OCI-LY3 (cell line): Measurements from ENCODE around the gene SCGB1C1.

Experiments used
- H2AFZ ChIP-seq: fragments of 200-600, 300-600 bp; shearing (Covaris generic); 2 replicates; pipeline ENCODE4 v1.6.0; 2014; ENCODE audit warnings: antibody characterized with exemption, low read depth, low read length
- H3K27ac ChIP-seq: fragments of 200-600, 300-600 bp; sonication (generic); 2 replicates; pipeline ENCODE4 v1.5.1; 2014; ENCODE audit warnings: mild to moderate bottlenecking, low read length, moderate library complexity, mixed read lengths
- H3K27me3 ChIP-seq: fragments of 200-600, 300-600 bp; sonication (generic); 2 replicates; pipeline ENCODE4 v1.6.1; 2014; ENCODE audit warnings: low read depth, low read length, mixed read lengths
- H3K36me3 ChIP-seq: fragments of 200-600, 300-600 bp; sonication (generic); replicated peaks from 2 replicates; pipeline ENCODE3; 2014; ENCODE audit warnings: low read depth, low read length, mixed read lengths
- H3K4me1 ChIP-seq: fragments of 300-600, 200-600 bp; sonication (generic); 2 replicates; pipeline ENCODE4 v1.6.1; 2014; ENCODE audit warnings: low read length, mixed read lengths
- H3K4me2 ChIP-seq: fragments of 200-600, 300-600 bp; sonication (generic); 2 replicates; pipeline ENCODE4 v1.6.1; 2014; ENCODE audit warnings: low read length, mixed read lengths
- H3K4me3 ChIP-seq: fragments of 300-600, 200-600 bp; sonication (generic); 2 replicates; pipeline ENCODE4 v1.5.1; 2014; ENCODE audit warnings: antibody characterized with exemption, mild to moderate bottlenecking, low read length, moderate library complexity
- H3K79me2 ChIP-seq: fragments of 300-600, 200-600 bp; shearing (Covaris generic); 2 replicates; pipeline ENCODE4 v1.6.1; 2014; ENCODE audit warnings: mild to moderate bottlenecking, low read length, mixed read lengths
- H3K9ac ChIP-seq: fragments of 300-600, 200-600 bp; shearing (Covaris generic); 2 replicates; pipeline ENCODE4 v1.6.0; 2014; ENCODE audit warnings: mild to moderate bottlenecking, low read length, moderate library complexity
- H3K9me3 ChIP-seq: fragments of 200-600, 300-600 bp; shearing (Covaris generic); 2 replicates; pipeline ENCODE4 v1.6.1; 2014; ENCODE audit warnings: low read length, mixed read lengths; ENCODE audit not compliant: insufficient read depth
- H4K20me1 ChIP-seq: fragments of 200-600, 300-600 bp; sonication (generic); 2 replicates; pipeline ENCODE4 v1.6.1; 2016; ENCODE audit warnings: low read length, mixed read lengths; ENCODE audit not compliant: insufficient read depth
- EZH2phosphoT487 ChIP-seq: fragments of 200-600 bp; shearing (Covaris generic); IDR thresholded peaks from 2 replicates; pipeline ENCODE4 v1.6.1; 2018; ENCODE audit warnings: antibody characterized with exemption, mixed run types, low read depth
- TF ChIP-seq, protein P1 (sequence below): fragments of 200-600, 300-600 bp; sonication (generic); IDR thresholded peaks from 2 replicates; pipeline ENCODE4 v1.5.1; 2014; ENCODE audit warnings: antibody characterized with exemption, low read length, low read depth

The SCGB1C1 gene

GRCh38 chr11:206526-207207 is 13.8 kb downstream of the SCGB1C1 start:
- Histone ChIP-seq H3K27me3 (no peaks in the 10 kb centered on the region), H3K9ac (peak overlapping the region; percentile 79), H3K4me2 (peak overlapping the region; percentile 84), H3K4me3 (peak overlapping the region; percentile 95), H4K20me1 (peaks cover 16% of the 10 kb centered on the region), H3K36me3 (peaks cover 40% of the 10 kb centered on the region), H3K9me3 (no peaks in the 10 kb centered on the region), H3K4me1 (peaks cover 21% of the 10 kb centered on the region), H3K79me2 (peaks cover 52% of the 10 kb centered on the region), H2AFZ (no peak overlapping the region), H3K27ac (peak overlapping the region; percentile 97)
- TF ChIP-seq EZH2phosphoT487, result no peak
- TF ChIP-seq, protein P1, sequence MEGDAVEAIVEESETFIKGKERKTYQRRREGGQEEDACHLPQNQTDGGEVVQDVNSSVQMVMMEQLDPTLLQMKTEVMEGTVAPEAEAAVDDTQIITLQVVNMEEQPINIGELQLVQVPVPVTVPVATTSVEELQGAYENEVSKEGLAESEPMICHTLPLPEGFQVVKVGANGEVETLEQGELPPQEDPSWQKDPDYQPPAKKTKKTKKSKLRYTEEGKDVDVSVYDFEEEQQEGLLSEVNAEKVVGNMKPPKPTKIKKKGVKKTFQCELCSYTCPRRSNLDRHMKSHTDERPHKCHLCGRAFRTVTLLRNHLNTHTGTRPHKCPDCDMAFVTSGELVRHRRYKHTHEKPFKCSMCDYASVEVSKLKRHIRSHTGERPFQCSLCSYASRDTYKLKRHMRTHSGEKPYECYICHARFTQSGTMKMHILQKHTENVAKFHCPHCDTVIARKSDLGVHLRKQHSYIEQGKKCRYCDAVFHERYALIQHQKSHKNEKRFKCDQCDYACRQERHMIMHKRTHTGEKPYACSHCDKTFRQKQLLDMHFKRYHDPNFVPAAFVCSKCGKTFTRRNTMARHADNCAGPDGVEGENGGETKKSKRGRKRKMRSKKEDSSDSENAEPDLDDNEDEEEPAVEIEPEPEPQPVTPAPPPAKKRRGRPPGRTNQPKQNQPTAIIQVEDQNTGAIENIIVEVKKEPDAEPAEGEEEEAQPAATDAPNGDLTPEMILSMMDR, result no peak

- TF ChIP-seq EZH2phosphoT487, result no peak
- TF ChIP-seq, protein P1, result no peak
- H2AFZ ChIP-seq, result no peak within 1 kb of the TSS
- peak within 1 kb of the TSS; percentile 95 for H3K4me3 ChIP-seq
- H3K9me3 ChIP-seq, result no peaks in the 10 kb centered on the region
- H3K27ac ChIP-seq, result peak within 1 kb of the TSS; percentile 97
- peaks cover 16% of the 10 kb centered on the region for H4K20me1 ChIP-seq
- peaks cover 21% of the 10 kb centered on the region for H3K4me1 ChIP-seq
- peak within 1 kb of the TSS; percentile 90 for H3K4me2 ChIP-seq
- no peaks in the 10 kb centered on the region for H3K27me3 ChIP-seq
- peaks cover 44% of the 10 kb centered on the region for H3K36me3 ChIP-seq
- H3K9ac ChIP-seq, result peak within 1 kb of the TSS; percentile 99
- peaks cover 52% of the 10 kb centered on the region for H3K79me2 ChIP-seq
Observed at GRCh38 chr11:207208-207862, 14.5 kb downstream of the SCGB1C1 start, which contains the start of the genes BET1L and RIC8A. Gene BET1L (minus strand): TSS chr11:207399. CDS start chr11:207321, 78 bp downstream. Gene RIC8A (plus strand): TSS chr11:207708. CDS start chr11:208855, 1,147 bp downstream.

DNA sequence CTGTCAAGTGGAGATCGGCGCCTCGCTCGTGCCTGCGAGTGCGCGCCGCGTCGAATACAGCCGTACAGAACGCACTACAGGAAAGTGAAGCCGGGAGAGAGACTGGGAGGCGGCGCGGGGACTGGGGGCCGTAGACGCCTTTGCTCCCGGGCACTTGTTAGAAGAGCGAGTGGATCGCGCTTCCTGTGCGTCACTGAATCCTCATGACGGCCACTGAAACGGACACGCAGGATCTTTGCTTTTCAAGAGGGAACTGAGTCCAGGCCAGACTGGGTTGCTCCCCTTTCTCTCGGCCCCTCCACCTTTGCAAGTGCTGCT is 14.9 kb downstream of the SCGB1C1 start:
- Histone ChIP-seq H4K20me1 (peaks cover 16% of the 10 kb centered on the region), H3K36me3 (peaks cover 48% of the 10 kb centered on the region), H3K4me2 (peak overlapping the region; percentile 90), H3K27me3 (no peaks in the 10 kb centered on the region), H3K4me3 (peak overlapping the region; percentile 95), H3K4me1 (peaks cover 21% of the 10 kb centered on the region), H2AFZ (no peak overlapping the region), H3K9me3 (no peaks in the 10 kb centered on the region), H3K79me2 (peaks cover 52% of the 10 kb centered on the region), H3K9ac (peak overlapping the region; percentile 99), H3K27ac (peak overlapping the region; percentile 97)
- no peak for TF ChIP-seq EZH2phosphoT487
- TF ChIP-seq, protein P1, result no peak

GRCh38 chr11:208181-208916 is 15.5 kb downstream of the SCGB1C1 start:
- Histone ChIP-seq H3K9ac (peak overlapping the region; percentile 99), H2AFZ (no peak overlapping the region), H3K4me3 (peak overlapping the region; percentile 95), H3K79me2 (peaks cover 52% of the 10 kb centered on the region), H4K20me1 (peaks cover 16% of the 10 kb centered on the region), H3K36me3 (peaks cover 53% of the 10 kb centered on the region), H3K4me2 (peak overlapping the region; percentile 90), H3K27ac (peak overlapping the region; percentile 97), H3K9me3 (no peaks in the 10 kb centered on the region), H3K27me3 (no peaks in the 10 kb centered on the region), H3K4me1 (peaks cover 21% of the 10 kb centered on the region)
- TF ChIP-seq EZH2phosphoT487, result no peak
- TF ChIP-seq, protein P1, result no peak
